Retinal pigment epithelial cell (primary cell): ENCODE results near the gene PATJ.
"Not testable (repeated sequence)": the region's sequence is repeated elsewhere in the genome, so short reads cannot be mapped to it uniquely, and the experiment has no call there.

Experiments used
- DNase-seq: peaks from one replicate; pipeline ENCODE4 v3.0.0-alpha.2; 2010; ENCODE audit warnings: low read depth
- H3K4me3 ChIP-seq: 2 replicates; pipeline ENCODE4 v1.5.1; 2011; ENCODE audit warnings: mild to moderate bottlenecking, low read length, control low read depth, moderate library complexity
- TF ChIP-seq, protein P1 (sequence below): conservative IDR thresholded peaks from 2 replicates; pipeline ENCODE4 v1.5.1; 2011; ENCODE audit warnings: low read depth, low read length, control low read depth, inconsistent platforms

The PATJ gene

DNA sequence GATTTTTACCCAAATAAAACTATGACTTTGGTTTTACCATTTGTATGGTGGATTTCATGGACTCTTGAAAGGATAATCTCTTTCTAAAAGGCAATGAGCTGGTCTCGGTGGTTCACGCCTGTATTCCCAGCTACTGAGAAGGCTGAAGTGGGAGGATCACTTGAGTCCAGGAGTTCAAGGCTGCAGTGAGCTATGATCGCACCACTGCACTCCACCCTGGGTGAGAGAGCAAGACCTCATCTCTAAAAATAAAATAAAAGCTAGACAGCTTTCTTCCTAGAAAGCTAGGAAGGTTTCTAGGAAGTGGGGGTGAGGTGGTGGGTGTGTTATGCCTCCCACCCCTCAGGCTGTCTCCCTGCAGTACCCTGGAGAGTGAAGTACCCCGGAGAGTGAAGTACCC is 398.4 kb downstream of the PATJ start:
- H3K4me3 ChIP-seq, result no peak overlapping the region
- TF ChIP-seq, protein P1, sequence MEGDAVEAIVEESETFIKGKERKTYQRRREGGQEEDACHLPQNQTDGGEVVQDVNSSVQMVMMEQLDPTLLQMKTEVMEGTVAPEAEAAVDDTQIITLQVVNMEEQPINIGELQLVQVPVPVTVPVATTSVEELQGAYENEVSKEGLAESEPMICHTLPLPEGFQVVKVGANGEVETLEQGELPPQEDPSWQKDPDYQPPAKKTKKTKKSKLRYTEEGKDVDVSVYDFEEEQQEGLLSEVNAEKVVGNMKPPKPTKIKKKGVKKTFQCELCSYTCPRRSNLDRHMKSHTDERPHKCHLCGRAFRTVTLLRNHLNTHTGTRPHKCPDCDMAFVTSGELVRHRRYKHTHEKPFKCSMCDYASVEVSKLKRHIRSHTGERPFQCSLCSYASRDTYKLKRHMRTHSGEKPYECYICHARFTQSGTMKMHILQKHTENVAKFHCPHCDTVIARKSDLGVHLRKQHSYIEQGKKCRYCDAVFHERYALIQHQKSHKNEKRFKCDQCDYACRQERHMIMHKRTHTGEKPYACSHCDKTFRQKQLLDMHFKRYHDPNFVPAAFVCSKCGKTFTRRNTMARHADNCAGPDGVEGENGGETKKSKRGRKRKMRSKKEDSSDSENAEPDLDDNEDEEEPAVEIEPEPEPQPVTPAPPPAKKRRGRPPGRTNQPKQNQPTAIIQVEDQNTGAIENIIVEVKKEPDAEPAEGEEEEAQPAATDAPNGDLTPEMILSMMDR, result no peak

DNA sequence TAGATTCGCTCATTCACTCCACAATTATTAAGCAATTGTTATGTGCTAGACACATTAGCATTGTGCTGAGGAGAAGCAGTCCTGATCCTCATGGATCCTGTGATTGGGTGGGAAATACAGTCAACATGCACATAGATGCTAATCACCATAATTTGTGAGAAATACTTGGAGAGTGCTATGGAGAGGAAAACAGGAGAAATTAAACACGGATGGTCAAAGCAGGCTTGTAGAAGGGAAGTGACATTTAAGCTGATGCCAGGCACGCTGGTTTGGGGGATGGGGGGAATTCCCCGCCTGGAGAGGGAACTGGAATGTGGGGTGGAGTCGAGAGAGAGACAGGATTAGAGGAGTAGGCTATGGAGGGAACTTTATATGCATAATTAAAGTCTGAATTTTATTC is 400.2 kb downstream of the PATJ start:
- peak; percentile 33 for DNase-seq
- H3K4me3 ChIP-seq, result peak overlapping the region; percentile 4
- TF ChIP-seq, protein P1, result no peak

More for the DNA sequence above, 398.4 kb downstream of the PATJ start:
- DNase-seq, result no peak

DNA sequence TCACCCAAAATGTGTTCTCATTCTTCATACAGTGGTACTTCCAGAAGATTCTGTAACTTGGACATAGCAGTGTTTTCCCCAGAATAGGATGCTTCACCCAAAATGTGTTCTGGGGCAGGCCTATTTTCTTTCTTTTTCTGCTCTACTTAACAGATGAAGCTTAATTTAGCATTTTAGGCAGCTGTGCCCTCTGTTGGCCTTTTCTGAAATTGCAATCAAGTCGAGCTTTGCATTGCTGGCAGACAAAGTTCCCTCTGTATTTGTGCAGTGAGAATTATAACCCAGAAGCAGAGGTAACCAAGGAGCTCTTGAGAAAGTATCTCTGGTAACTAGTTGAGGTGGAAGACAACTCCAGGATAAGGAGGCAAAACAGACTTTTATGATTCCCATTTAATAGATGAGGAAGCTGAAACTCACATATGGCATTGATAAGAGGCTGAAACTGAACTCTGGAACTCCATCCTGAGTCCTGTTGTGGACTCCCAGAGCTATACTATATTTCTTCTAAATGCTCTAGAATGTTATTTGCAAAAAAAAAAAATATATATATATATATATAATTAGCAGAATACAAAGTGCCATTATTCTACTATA is 402.1 kb downstream of the PATJ start:
- no peak overlapping the region for H3K4me3 ChIP-seq
- DNase-seq, result no peak
- TF ChIP-seq, protein P1, result peak; percentile 79

DNA sequence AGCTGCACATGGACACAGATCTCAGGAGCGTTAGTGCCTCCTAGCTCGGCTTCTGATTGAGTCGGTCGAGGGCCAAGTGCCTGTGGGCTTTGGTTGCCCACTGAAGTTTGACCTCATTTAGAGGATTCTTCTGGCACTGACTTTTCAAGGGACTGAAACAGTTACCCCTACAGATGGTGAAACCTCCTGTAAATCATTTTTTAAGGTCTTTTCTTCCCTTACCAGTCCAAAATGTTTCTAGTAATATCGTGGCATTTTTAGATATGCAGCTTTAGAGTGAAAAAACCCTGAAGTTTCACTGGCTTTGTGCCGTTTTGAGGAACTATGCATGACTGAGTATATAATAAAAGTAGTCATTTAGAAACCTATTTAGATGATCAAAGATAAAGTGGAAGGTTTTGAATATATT is 417.7 kb downstream of the PATJ start:
- TF ChIP-seq, protein P1, result no peak
- no peak overlapping the region for H3K4me3 ChIP-seq
- DNase-seq, result no peak

DNA sequence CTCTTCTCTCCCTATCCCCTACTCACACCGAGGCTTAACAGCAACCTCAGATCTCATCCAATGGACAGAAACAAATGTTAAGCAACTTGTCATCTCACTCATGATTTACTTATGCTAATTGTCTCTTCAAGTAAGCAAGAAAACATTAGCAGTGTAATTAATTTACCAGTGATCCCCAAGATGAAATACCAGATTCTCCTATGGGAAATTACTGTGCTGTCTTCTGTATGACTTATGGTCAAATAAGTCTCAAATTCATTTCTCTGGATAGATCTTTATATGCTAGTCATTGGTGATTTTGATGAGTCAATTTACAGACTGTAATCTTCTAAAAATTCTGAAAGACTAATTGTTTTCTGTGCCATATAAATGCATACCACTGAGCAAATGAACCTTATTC is 419.4 kb downstream of the PATJ start:
- TF ChIP-seq, protein P1, result no peak
- no peak overlapping the region for H3K4me3 ChIP-seq
- no peak for DNase-seq

DNA sequence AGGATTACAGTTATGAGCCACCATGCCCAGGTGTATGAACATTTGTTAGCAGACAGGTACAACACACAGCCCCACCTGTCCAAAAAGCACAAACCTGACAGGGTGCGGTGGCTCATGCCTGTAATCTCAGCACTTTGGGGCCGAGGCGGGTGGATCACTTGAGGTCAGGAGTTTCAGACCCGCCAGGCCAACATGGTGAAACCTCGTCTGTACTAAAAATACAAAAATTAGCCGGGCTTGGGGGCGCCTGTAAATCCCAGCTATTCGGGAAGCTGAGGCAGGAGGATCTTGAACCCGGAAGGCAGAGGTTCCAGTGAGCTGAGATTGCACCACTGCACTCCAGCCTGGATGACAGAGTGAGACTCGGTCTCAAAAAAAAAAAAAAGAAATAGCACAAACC is 428.1 kb downstream of the PATJ start:
- not testable (repeated sequence) for DNase-seq, H3K4me3 ChIP-seq

DNA sequence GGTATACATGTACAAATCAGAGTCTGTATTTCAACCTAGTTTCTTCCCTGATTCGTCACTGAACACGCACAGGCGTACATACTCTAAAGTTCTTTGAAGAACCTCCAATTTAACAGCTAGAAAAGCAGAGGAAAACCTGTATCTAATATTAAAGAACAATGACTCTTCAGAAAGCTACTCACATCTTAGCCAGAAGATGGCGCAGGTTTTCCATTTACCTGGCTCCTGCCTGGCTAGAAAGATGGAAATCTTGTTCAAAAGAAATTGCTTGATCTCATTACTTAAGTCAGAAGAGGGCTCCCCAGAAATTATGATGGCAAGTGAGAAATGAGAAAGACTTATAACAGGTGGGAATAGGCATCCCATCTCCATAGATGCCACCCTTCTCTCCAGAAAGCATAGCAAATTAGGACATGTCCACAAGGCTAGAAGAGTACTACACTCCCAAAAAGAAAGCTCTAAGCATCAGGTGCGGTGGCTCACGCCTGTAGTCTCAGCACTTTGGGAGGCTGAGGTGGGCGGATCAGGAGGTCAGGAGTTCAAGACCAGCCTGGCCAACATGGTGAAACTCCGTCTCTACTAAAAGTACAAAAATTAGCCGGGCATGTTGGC is 433.4 kb downstream of the PATJ start:
- TF ChIP-seq, protein P1, result peak; percentile 79
- no peak for DNase-seq
- H3K4me3 ChIP-seq, result no peak overlapping the region
